HS-27A (cell line): ENCODE measurements around the gene CPLX4.
"Not testable (repeated sequence)": the region's sequence is repeated elsewhere in the genome, so short reads cannot be mapped to it uniquely, and the experiment has no call there.

Experiments
- DNase-seq: peaks from one replicate; pipeline ENCODE4 v3.0.0-alpha.2; 2012; ENCODE audit warnings: low read depth, missing footprints

The CPLX4 gene

DNA sequence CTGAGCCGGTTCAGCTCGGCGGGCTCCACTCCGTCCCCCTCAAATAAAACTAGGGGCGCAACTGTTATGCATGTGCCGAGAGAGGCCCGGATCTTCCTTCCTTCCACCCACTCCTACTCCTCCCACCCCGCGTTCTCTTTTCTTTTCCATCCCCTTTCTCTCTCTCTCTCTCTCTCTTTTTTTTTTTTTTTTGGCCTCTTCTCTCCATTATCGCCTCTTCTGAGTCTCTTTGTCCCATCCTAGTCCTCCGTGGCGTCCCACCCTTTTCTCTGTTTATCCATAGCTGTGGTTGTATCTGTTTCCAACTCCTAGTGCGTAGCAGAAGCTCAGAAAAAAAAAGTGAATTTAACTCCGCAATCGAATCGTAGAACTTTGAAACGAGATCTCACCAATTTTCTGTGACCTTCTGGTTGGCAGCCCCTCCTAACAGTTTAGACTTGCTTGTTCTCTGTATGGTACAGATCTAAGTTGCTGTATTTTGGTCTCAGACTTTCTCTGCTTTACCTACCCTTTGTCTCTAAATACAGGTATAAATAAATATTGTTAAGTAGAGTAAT, 48.8 kb downstream of the CPLX4 start:
- DNase-seq: no peak

DNA sequence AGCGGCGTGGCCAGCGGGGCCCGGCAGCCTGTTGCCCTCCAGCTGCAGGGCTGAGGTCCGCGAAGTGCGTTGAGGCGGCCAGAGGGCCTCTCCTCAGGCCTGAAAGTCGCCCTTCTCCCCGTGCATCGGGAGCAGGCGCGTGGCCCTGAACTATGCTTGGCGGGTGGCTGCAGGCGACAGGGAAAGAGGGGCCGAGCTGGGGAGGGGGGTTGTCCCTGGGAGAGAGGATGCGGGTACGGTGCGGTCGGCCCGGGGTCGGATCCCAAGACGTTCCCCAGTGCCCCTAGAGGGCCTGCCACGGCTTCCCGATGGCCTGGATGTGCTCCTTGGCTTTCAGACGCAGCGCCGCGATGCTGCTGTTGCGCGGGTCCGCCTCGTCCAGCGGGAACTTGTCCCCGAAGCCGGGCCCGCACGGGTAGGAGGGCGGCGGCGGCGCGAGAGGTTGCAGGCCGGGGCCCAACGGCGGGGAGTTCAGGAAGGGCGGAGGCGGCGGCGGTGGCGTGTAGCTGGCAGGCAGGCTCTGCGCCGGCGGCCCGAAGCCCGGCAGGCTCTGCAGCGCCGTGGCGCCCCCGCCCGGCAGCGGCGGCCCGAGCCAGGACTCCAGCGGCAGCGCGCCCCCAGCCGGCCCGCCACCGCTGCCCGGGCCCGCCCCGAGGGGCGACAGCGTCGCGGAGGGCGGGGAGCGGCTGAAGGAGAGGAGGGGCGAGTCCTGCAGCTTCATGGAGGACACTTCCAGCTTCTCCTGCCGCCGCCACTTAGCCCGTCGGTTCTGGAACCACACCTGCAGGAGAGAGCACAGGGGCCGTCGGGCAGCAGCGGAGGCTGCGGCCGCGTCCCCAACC, 49.5 kb downstream of the CPLX4 start:
- no peak for DNase-seq

DNA sequence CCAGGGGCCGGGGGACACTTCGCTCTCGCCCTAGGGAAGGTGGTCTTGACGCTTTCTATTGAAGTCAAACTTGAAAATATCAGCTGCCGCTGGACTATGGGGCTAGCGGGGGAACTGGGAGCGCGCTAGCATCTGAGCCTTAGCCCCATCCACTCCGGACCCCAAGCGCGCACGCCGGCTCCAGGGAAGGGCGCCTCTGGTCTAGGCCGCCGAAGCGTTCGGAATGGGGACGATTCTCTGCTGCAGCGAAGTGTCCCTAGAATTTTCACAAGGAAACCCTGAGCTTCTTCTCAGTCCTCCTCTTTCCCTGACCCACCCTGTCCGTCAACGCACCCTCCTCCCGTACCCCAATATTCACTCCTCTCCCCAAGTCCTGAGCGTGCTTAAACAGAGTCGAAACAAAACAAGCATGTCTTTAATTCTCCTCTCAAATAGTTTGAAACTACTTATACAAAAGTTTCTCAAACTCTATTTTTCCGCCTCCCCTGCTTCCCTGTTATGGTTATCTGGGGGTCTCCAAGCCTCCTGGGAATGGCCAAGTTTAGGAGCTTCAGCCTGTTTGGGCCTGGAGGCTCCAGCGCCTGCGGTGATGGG, 50.2 kb downstream of the CPLX4 start:
- no peak for DNase-seq

DNA sequence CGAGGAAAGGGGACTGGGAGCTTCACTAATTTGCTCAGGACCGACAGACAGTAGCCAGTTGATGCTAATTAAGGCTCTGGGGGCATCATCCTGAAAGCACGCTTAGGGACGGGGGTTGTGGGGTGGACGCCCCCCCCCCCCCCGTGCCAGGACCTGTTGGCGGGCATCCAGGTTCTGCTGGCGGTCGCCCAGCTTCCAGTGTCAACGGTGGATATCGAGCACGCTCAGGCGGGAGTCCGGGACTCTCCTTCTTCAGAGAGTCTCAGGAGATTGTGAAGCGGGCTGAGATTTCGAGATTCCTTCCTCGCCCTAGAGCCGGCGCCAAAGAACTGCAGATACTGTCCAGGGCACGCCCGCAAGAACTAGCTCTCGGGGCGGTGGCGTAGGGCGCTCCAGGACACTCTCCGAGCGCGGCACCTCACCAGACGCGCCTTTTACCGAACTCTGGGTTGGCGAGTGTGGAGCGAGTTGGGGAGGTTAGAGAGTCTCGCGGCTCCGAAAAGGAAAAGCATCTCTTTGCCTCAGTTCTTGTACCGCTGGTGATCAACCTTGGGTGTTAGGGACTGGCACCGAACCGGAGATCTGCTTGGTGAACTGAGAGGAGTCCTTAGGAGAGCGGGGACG, 50.8 kb downstream of the CPLX4 start:
- no peak for DNase-seq

DNA sequence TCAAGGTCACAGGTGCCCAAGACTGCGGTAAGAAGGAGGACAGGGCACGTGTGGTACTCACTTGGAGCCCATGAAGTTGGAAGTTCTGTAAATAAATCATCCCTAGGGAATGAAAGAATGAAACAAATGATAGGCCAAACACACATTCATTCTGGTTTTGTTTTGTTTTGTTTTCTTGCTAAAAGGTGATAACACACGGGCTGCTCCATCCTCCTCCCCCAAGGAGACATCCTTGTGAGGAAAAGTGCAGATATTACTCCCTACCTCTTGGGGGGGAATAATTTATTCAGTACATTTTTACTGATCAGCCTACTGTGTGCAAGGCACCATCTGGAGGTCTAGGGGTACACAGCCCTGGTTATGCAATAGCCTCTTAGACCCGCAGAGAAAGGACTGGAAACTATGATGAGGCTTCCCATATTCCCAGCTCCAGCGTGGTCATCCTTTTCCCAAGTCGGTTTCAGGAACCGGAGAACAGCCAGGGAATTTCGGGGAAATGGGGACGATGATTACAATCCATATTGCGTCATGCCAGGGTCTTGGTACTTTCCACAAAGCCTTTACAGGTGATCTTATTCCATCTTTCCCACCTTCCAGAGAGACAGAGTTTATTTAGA, 51.5 kb downstream of the CPLX4 start:
- no peak for DNase-seq

DNA sequence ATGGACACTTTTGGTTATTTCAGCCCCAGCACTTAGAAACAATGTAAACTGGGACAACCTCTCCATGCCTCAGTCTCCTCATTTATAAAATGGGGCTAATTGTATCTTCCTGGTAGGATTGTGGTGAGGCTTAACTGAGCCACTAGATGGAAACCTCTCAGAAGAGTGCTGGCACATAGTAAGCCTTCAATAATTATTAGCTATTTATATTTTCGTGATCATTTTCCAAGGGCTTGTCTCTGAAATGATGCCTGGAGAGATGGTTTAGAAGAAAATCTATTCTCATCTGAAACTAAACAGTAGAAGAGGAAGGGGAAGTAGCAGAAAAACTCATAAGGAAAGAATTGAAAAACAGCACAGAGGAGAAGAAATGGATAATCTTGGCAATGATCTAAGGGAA, 52.0 kb downstream of the CPLX4 start:
- no peak for DNase-seq

DNA sequence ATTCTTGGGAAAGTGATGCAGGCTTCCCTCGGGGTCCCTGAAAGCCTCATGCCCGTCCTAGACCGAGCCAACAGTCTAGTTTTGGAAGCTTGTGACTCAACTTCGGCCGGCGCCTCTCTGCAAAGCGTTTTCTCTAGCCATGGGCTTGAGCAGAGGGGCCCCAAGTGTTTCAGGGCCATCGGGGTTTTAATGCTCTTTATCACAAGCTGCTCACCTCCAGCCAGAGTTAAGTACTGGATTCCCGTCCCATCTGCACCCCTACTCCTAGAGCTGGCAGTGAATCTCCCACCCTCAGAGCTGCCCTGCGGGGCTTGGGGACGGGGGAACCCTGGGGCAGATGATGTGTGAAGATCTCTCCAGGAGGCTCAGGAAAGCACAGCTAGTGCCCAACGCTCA, 52.5 kb downstream of the CPLX4 start:
- DNase-seq: no peak

DNA sequence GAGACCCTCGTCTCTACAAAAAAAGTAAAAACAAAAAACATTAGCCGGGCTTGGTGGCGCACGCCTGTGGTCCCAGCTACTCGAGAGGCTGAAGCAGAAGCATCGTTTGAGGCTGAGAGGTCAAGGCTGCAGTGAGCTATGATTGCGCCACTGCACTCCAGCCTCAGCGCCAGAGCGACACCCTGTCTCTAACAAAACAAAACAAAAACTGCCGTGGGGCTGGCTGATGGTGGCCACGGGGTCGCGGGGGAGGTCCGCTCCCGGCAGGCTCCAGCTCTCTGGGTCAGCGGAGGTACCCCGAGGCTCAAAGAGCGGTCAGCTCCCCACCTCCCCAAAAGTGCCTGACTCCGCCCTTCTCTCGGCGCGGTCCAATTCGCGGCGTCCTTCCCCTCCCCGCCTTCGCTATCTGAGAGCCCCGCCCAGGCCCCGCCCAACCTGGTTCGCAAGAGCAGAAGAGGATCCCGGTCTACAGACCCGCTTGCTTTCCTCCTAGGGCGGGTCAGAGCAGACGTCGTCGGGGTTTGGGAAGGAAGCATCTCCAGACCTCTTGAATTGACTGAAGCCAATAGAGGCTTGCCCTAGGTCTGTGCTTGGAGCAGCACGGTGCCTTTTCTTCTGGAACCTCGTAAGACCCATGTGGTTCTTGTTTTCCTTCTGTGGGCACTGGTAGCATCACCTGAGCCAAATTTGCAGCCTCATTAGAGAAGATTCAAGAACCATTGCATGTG, 53.0 kb downstream of the CPLX4 start:
- no peak for DNase-seq

DNA sequence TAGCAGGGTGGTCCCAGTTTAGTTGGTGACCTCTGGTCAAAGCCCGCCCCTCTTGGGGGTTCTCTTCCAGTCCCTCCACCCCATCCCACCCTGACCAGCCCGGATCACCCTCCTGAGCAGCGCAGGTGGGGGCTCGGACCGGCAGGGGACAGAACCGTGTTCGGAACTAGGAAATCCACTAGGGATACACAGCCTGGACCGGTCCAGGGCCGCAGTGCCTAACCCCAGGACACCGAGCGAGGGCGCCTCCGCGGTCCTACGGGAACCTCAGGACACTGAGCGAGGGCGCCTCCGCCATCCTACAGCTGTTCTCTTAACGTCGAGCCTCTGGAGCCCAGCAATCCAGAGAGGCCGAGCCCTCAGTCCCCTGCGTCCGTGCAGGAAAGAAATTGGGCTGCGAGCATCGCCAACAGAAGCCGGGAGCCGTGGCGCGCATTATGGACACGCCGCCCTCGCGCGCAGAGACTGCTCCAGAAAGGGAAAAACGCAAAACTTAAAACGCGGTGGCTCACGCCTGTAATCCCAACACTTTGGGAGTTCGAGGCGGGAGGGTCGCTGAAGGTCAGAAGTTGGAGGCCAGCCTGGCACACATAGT, 53.7 kb downstream of the CPLX4 start:
- no peak for DNase-seq

DNA sequence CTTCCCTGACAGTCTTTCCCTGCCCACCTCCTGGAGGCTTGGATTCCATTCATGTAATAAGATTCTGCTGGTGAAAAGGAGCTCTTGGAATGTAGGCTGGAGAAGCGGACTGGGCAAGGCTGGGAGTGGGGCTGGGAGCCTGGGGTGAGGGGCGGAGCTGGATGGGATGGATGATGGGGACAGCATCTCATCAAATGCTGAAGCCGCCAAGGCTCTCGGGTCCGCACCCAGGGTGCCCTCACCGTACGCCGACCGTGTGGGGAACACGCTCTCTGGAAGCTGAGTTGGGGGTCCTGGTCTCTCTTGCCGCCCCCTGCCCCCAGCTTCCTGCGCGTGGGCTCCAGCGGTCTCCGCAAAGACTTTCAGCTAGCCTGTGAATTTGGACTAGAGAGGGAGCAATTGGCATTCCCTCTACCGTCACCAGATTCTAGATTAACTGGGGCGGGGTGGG, 54.3 kb downstream of the CPLX4 start:
- DNase-seq: no peak

DNA sequence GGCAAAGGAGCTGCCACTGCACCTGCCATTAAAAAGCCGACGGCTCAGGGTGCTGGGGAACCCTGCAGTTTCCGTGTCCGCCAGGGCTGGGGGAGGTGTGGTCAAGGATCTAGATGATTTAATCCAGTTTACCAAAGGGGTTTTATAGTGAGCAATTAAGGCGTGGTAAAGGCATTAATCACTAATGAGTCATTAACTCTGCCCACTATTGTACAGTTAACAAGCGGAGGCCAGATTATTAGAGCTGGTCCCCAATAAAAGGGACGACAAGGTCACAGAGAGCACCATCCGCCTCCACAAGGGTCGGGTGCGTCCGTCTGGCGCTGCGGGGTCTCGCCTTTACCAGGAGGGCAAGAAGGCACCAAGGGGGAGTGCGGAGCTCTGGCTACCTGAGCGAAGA, 54.8 kb downstream of the CPLX4 start:
- DNase-seq: no peak

DNA sequence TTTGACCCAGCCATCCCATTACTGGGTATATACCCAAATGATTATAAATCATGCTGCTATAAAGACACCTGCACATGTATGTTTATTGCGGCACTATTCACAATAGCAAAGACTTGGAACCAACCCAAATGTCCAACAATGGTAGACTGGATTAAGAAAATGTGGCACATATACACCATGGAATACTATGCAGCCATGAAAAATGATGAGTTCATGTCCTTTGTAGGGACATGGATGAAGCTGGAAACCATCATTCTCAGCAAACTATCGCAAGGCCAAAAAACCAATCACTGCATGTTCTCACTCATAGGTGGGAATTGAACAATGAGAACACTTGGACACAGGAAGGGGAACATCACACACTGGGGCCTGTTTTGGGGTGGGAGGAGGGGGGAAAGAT, 56.2 kb downstream of the CPLX4 start:
- not testable (repeated sequence) for DNase-seq

DNA sequence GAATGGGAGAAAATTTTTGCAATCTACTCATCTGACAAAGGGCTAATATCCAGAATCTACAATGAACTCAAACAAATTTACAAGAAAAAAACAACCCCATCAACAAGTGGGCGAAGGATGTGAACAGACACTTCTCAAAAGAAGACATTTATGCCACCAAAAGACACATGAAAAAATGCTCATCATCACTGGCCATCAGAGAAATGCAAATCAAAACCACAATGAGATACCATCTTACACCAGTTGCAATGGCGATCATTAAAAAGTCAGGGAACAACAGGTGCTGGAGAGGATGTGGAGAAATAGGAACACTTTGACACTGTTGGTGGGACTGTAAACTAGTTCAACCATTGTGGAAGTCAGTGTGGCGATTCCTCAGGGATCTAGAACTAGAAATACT, 56.6 kb downstream of the CPLX4 start:
- not testable (repeated sequence) for DNase-seq

DNA sequence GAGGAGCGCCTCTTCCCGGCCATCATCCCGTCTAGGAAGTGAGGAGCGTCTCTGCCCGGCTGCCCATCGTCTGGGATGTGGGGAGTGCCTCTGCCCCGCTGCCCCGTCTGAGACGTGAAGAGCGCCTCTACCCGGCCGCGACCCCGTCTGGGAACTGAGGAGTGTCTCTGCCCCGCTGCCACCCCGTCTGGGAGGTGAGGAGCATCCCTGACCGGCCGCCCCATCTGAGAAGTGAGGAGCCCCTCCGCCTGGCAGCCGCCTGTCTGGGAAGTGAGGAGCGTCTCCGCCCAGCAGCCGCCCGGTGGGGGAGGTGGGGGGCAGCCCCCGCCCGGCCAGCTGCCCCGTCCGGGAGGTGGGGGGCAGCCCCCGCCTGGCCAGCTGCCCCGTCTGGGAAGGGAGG, 63.0 kb downstream of the CPLX4 start:
- DNase-seq: not testable (repeated sequence)

DNA sequence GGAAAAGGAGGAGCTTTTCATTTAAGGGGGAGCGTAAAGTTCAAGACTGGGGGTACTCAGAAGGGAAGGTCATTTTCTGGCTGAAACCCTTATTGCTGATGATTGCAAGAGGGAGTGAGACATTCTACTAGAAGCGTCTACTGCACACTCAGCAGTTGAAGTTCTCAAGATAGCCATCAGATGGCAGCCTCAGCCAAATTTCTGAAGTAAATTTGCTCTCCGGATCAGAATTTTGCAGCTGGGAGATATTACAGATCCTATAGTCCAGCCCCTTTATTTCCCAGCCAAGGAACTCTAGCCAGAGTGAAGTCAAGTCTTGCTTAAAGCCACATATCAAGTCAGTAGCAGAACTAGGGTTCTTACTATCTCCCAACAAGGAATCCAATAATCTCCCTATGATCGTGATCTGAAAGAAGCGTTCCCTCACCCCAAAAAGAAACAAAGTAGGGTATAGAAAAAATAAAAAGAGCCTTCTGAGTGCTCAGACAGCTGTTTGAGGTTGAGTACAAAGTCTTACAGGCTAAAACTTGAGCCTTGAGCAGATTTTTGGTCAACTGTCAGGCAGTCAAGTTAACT, 69.2 kb downstream of the CPLX4 start:
- DNase-seq: peak; percentile 19

DNA sequence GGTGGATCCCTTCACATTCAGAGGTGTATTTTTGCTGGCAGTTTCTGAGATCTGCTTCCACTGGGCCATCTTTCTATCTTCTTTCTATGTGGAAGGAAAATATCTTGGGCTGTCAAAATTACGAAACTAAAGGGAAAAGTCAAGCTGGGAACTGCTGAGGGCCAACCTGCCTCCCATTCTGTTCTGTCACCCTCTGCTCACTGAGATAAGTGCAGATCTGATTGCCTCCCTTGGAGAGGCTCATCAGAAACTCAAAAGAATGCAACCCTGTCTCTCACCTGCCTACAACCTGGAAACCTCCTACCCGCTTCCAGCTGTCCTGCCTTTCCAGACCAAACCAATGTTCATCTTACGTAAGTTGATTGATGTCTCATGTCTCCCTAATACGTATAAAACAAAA, 71.7 kb downstream of the CPLX4 start:
- no peak for DNase-seq
